Subcutaneous adipose tissue (tissue), 4 donors: Measurements from ENCODE around the gene PEAK3. TPM values are rescaled to one million over a fixed set of nuclear protein-coding genes. Genes with fewer than 3 reads are reported as not detected.

Experiments
- CTCF ChIP-seq: fragments of 450-650 bp; IDR thresholded peaks from one replicate; pipeline ENCODE4 v1.5.1; 2016; ENCODE audit warnings: low read depth, mild to moderate bottlenecking, control low read depth, antibody characterized with exemption, moderate library complexity
- total RNA-seq, 4 donors: library from RNA; depleted of rRNA; stranded (reverse); fragments of >200 nt; gene quantifications; one replicate each; pipeline ENCODE4 v1.1.0, GENCODE V29; 2016

Gene PEAK3
- total RNA-seq, 4 donors from 2014 or later: 0.68 to 0.88 (median 0.75) TPM; not detected in 1

GRCh38 chr19:2287585-2288337, 5.8 kb upstream of the PEAK3 start:
- TF ChIP-seq CTCF: no peak

- no peak for TF ChIP-seq CTCF
These were observed 4.6 kb upstream of the PEAK3 start for GRCh38 chr19:2286402-2287140.

GRCh38 chr19:2283835-2284507, 2.0 kb upstream of the PEAK3 start:
- TF ChIP-seq CTCF: no peak

GRCh38 chr19:2282862-2283237, 875 bp upstream of the PEAK3 start:
- TF ChIP-seq CTCF: no peak

- no peak for TF ChIP-seq CTCF
These were observed 1.2 kb downstream of the PEAK3 start for GRCh38 chr19:2280633-2281264.

- TF ChIP-seq CTCF: no peak
These were observed 3.4 kb downstream of the PEAK3 start for GRCh38 chr19:2278459-2279158.
